ENCODE data around the gene CD34. TPM values are rescaled to one million over a fixed set of nuclear protein-coding genes. Genes with fewer than 3 reads are reported as not detected.
"Not testable (repeated sequence)": the region's sequence is repeated elsewhere in the genome, so short reads cannot be mapped to it uniquely, and the experiment has no call there.

CD34 gene
- total RNA-seq, 1 donor from 2014 or later: 1.2 TPM

GRCh38 chr1:207884266-207885029 lies 26.5 kb downstream of the CD34 start:
- Mint-ChIP-seq H3K4me3 (no peak overlapping the region), H3K4me1 (peaks cover 6% of the 10 kb centered on the region), H3K27me3 (ENCODE audit: low read depth) (peaks cover 52% of the 10 kb centered on the region), H3K36me3 (no peaks in the 10 kb centered on the region), H3K27ac (no peak overlapping the region), H3K9me3 (no peaks in the 10 kb centered on the region)
- DNase-seq (ENCODE audit: low spot score in 2 of 2, unreplicated experiment in 2 of 2): no peak
- TF ChIP-seq CTCF (IDR thresholded peaks at IDR 0.05; ENCODE audit: unreplicated experiment): no peak

- no peak for TF ChIP-seq CTCF (IDR thresholded peaks at IDR 0.05; ENCODE audit: unreplicated experiment)
- DNase-seq (ENCODE audit: low spot score in 2 of 2, unreplicated experiment in 2 of 2): no peak
- H3K36me3 Mint-ChIP-seq: no peaks in the 10 kb centered on the region
- H3K4me1 Mint-ChIP-seq: peaks cover 6% of the 10 kb centered on the region
- no peak overlapping the region for H3K27ac Mint-ChIP-seq
- no peak overlapping the region for H3K4me3 Mint-ChIP-seq
- peaks cover 56% of the 10 kb centered on the region for H3K27me3 Mint-ChIP-seq (ENCODE audit: low read depth)
- no peaks in the 10 kb centered on the region for H3K9me3 Mint-ChIP-seq
These were observed 27.2 kb downstream of the CD34 start for GRCh38 chr1:207883660-207884250.

DNA sequence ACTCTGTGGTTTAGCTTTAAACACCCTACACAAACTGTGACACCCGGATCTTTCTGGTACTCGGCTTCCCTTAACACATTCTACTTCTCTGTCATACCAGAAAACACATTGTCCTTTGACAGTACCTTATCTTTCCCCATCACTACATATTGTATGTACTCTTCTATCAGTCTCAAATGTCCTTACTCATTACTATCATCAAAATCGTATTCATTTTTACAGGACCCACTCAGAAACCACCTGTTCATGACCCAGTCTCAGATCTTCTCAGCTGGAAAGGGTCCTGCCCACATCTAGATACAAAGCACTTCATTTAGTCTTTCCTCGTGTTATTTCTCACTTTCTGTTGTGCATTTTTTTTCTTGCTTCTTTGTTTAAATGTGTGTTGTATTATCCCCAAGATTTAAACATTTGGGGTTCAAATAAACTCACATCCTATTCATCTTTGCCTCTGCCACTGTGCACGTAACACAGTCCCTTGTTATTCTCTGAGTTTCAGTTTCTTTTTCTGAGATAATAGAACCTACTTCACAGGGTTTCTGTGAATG lies 27.7 kb downstream of the CD34 start:
- Mint-ChIP-seq H3K4me3 (no peak overlapping the region), H3K36me3 (no peaks in the 10 kb centered on the region), H3K4me1 (peaks cover 6% of the 10 kb centered on the region), H3K9me3 (no peaks in the 10 kb centered on the region), H3K27ac (no peak overlapping the region), H3K27me3 (ENCODE audit: low read depth) (peaks cover 53% of the 10 kb centered on the region)
- TF ChIP-seq CTCF (IDR thresholded peaks at IDR 0.05; ENCODE audit: unreplicated experiment): no peak
- no peak for DNase-seq (ENCODE audit: low spot score in 2 of 2, unreplicated experiment in 2 of 2)

GRCh38 chr1:207882692-207883091 lies 28.2 kb downstream of the CD34 start:
- Mint-ChIP-seq H3K27ac (no peak overlapping the region), H3K27me3 (ENCODE audit: low read depth) (peaks cover 57% of the 10 kb centered on the region), H3K36me3 (no peaks in the 10 kb centered on the region), H3K9me3 (no peaks in the 10 kb centered on the region), H3K4me3 (no peak overlapping the region), H3K4me1 (peaks cover 6% of the 10 kb centered on the region)
- no peak for DNase-seq (ENCODE audit: low spot score in 2 of 2, unreplicated experiment in 2 of 2)
- no peak for TF ChIP-seq CTCF (IDR thresholded peaks at IDR 0.05; ENCODE audit: unreplicated experiment)

- no peak for DNase-seq (ENCODE audit: low spot score in 2 of 2, unreplicated experiment in 2 of 2)
- TF ChIP-seq CTCF (IDR thresholded peaks at IDR 0.05; ENCODE audit: unreplicated experiment): no peak
- no peaks in the 10 kb centered on the region for H3K4me1 Mint-ChIP-seq
- H3K27ac Mint-ChIP-seq: no peak overlapping the region
- H3K27me3 Mint-ChIP-seq (ENCODE audit: low read depth): peaks cover 72% of the 10 kb centered on the region
- no peaks in the 10 kb centered on the region for H3K36me3 Mint-ChIP-seq
- no peaks in the 10 kb centered on the region for H3K9me3 Mint-ChIP-seq
- no peak overlapping the region for H3K4me3 Mint-ChIP-seq
These were observed 32.0 kb downstream of the CD34 start for GRCh38 chr1:207878939-207879338.

GRCh38 chr1:207877914-207878313 lies 33.0 kb downstream of the CD34 start:
- not testable (repeated sequence) for H3K36me3 Mint-ChIP-seq; H3K4me1 Mint-ChIP-seq; H3K4me3 Mint-ChIP-seq; H3K9me3 Mint-ChIP-seq; H3K27ac Mint-ChIP-seq; DNase-seq (ENCODE audit: low spot score in 2 of 2, unreplicated experiment in 2 of 2)
- H3K27me3 Mint-ChIP-seq (ENCODE audit: low read depth): peaks cover 69% of the 10 kb centered on the region

Measured in mesothelial cell of epicardium (in vitro differentiated cells).